Amniotic stem cell (primary cell): ENCODE measurements around the gene ZNF804A.
"Not testable (repeated sequence)": the region's sequence is repeated elsewhere in the genome, so short reads cannot be mapped to it uniquely, and the experiment has no call there.

Experiments used
- DNase-seq: peaks from one replicate; lab custom pipeline; 2025; lab: John Stamatoyannopoulos, UW

Gene ZNF804A

DNA sequence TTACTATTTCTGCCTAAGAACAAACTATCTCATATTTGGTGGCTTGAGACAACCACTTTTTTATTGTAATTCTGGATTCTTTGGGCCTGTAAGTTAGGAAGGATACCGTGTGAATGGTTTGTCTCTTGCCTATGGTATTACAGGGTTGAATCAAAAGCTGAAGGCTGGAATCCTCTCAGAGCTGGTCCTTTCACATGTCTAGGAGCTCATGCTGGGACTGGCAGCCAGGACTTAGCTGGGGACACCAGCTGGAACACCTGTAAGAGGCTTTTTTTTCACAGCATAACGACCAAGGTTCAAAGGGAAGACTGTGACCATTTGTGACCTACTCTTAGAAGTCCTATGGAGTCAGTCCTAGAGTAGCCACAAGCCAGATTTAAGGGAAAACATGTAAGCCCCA, 226.3 kb downstream of the ZNF804A start:
- no peak for DNase-seq

DNA sequence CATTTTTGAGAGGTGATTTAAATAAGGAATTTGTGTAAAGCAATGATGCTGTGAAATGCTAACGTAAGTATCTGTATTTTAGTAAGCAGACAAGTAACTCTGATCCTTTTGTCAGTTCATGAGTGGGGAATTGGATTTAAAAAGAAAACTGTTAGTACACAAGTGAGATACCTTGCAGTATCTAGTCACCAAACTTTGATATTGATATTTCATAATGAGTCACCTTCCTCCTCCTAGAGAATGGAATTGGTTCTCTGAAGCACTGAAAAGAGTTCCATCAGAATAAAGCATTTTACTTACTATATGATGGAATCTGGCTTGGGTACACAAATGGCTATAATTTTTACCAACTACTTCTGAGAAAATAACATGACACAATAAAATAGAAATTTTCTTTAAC, 232.2 kb downstream of the ZNF804A start:
- DNase-seq: no peak

DNA sequence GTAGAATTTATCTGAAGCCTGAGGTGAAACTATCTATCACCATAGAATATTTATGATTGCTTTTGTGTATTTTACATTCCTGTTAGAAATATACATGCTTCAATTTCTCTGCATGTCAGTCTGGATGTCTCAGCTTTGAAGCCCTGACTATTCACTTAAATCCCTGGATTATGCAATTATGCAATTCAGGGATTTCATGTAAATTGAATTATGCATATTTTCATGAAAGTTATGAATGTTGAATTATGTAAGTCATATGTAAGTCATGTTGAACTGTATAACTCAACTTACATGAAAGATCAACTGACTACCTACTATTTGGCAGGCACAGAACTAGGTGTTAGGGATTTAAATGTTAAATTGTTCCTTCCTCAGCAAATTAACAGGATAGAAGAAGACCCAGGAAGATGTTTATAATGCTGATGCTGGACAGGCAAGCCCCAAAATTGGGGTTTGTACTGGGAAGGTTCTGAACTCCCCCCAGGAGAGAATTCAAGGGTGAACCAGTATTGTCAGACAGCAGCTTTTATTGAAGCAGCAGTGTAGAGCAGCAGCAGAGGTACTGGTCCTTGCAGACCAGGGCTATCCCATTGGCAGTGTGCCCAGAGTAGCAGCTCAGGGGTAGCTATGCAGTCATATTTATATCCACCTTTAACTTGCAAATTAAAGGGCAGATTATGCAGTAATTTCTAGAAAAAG, 236.5 kb downstream of the ZNF804A start:
- no peak for DNase-seq

DNA sequence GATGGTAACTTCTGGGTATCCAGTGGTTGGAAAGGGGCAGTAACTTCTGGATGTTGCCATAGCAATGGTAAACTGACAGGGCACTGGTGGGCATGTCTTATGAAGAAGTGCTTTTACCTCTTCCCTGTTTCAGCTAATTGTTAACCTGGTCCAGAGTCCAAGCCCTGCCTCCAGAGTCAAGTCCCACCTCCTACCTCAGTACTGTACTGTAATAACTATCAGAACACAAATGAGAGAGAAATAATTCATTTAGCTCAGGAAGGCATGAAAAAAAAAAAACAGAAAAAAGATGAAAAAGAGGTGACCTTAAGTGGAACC, 237.0 kb downstream of the ZNF804A start:
- no peak for DNase-seq

DNA sequence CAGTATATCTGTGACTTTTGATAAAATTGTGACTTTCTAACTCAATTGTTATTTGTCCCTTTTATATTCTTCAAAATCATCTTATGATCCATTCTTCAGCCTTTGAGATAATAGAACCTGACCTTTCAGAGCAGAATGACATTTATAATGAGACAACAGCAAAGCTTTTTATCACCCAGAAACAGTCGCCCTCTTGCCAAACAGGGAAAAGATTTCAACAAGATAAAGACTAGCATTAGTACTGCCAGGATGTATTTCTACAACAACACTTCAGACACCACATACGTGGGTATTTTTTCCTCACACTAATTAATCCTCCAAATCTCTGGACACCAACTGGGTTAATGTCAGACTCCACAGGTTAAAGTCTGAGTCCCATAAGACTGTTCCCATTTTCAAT, 249.0 kb downstream of the ZNF804A start:
- no peak for DNase-seq

DNA sequence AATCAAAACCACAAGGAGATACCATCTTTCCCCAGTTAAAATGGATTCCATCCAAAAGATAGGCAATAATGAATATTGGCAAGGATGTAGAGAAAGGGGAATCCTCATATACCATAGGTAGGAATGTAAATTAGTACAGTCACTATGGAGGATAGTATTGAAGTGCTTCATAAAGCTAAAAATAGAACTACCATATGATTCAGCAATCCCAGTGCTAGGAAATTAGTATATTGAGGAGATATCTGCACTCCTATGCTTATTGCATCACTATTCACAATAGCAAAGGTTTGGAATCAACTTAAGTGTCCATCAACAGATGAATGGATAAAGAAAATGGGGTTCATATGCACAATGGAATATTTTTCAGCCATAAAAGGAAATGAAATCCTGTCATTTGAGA, 251.2 kb downstream of the ZNF804A start:
- DNase-seq: no peak

DNA sequence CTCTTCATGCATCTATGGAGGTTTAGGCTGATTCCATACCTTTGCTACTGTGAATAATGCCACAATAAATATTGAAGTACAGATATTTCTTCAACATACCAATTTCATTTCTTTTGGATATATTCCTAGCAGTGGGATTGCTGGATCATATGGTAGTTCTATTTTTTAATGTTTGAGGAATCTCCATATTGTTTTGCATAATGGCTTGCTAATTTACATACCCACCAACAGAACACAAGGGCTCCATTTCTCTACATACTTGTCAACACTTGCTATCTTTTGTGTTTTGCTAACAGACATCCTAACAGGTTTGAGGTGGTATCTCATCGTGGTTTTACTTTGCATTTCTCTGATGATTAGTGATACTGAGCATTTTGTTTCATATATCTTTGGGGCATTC, 253.2 kb downstream of the ZNF804A start:
- DNase-seq: no peak

DNA sequence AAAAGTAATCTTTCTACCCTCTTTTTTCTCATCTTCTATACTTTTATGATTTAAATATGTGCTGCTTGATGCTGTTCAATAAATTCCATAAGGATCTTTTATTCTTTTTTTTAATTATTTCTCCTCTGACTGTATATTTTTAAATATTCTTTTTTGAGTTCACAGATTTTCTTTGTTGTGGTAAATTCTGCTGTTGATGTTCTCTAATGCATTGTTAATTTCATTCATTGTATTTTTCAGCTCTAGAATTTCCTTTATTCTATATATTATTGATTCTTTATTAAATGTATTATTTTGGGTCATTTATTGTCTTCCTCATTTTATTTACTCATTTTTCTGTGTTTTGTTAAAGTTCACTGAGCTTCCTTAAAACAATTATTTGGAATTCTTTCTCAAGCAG, 260.9 kb downstream of the ZNF804A start:
- no peak for DNase-seq

DNA sequence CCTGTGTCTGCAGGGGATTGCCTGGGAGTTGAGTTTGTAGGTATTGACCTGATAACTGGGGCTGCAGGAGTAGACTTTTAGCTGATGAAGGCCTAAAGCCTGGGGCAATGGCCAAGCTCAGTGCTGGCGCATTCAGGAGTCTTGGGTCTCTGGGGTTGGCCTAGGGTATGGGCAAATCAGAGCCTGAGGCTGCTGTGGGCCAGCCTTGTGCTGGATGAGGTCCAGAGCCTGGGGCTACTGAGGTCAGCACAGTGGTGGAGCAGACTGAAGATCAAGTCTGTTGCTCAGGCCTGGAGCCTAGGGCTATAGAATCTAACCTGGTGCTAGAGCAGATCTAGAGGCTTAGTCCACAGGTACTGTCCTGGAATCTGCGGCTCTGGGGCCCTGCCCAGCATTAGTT, 262.4 kb downstream of the ZNF804A start:
- no peak for DNase-seq

DNA sequence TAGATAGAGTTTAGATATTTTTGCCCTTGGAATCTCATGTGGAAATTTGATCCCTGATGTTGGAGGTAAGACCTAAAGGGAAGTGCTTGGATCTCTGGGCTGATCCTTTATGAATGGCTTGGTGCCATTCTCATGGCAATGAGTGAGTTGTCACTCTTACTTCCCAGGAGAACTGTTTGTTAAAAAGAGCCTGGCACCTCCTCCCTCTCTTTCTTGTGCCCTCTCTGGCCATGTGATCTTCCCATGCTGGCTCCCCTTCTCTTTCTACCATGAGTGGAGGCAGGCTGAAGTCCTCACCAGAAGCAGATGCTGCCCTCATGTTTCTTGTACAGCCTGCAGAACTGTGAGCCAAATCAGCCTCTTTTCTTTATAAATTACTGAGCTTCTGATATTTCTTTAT, 276.9 kb downstream of the ZNF804A start:
- no peak for DNase-seq

DNA sequence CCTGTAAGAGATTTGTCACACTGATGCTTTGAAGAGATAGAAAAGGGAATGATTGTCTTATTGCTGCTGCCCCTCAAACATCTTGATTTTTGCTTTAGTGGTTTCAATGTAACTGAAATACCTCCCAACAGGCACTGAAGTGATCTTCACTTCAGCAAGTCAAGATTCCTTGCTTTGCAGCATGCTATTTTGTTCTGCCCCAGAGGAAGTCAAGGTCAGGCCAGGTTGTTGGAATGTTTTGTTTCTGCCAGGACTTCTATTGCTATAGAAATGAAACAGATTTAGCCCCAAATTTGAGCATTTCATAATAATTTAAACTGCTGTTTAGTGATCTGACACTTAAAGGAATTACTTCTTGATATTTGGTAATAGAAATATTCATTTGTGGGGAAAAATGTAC, 277.6 kb downstream of the ZNF804A start:
- no peak for DNase-seq

DNA sequence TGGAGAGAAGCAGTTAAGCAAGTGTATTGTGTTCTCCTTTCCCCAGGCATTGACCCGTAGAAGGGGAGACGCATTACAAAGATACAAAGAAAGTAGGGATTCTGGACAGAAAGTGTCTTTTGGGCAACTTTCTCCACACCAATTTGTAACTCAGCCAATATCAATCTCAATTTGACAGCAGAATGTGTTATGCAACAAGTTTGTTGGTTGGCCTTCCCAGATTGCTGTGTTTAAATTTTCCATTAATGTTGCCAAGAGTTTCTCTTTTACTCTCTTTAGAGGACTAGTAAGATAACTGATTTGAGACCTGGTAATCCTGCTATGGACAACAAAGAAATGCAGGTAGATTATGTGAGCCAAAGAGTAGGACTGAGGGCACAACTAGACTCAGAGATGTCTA, 279.6 kb downstream of the ZNF804A start:
- DNase-seq: no peak

DNA sequence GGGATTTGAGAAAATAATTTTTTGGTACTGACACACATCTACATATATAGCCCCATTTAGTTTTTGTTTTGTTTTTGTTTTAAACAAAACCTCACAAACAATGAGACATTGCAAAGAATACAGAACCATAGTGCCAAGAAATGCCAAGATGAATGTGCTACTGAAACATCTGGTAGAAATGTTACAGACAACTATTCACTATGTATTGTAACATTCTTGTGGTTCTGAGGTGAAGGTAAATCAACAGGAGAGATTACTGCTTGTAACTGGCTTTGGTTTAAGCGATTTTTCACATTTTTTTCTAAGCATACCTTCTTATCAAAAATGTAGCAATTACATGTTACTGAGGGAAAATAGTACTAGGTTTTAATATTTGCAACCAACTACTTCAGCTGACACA, 281.3 kb downstream of the ZNF804A start:
- no peak for DNase-seq

DNA sequence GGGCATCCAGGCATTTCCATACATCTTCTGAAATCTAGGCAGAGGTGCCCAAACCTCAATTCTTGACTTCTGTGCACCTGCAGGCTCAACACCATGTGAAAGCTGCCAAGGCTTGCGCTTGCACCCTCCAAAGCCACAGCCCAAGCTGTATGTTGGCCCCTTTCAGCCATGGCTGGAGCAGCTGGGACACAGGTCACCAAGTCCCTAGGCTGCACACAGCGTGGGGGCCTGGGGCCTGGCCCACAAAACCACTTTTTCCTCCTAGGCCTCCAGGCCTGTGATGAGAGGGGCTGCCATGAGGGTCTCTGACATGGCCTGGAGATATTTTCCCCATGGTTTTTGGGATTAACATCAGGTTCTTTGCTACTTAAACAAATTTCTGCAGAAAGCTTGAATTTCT, 288.3 kb downstream of the ZNF804A start:
- DNase-seq: not testable (repeated sequence)

DNA sequence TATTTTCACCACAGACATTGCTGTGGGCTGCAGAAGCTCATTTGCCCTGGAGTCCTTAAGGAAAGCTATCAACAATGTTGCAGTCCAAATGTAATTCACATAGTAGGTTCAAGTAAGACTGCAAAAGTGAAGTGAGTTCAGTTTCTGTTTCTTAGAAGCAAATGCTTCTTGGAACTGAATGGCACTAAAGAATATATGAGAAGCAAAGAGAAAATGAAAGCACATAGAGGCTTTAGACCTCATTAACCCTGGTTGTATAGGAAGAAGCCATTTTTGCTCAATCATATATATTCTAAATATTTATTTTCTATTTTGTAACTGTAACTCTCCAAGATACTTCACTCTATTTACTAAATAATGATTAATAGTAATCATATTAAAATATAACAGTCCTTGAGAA, 292.0 kb downstream of the ZNF804A start:
- DNase-seq: no peak

DNA sequence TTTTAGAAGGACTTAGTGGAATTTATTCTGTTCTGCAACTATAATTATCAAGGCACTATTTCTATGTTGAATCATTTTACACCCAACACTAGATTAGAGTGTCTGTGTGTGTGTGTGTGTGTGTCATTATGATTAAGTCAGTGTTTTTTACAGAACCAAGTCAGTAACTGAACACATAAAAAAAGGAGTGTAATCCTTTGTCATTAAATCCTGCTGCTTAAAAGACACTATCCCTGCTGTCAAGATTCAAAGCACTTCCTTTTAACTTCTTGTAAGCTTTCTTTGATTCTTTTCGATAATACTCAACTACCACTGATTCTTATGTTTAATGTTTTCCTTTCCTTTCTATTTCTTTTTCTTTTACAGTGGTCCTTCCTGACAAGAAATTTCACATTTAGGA, 306.7 kb downstream of the ZNF804A start:
- DNase-seq: no peak

DNA sequence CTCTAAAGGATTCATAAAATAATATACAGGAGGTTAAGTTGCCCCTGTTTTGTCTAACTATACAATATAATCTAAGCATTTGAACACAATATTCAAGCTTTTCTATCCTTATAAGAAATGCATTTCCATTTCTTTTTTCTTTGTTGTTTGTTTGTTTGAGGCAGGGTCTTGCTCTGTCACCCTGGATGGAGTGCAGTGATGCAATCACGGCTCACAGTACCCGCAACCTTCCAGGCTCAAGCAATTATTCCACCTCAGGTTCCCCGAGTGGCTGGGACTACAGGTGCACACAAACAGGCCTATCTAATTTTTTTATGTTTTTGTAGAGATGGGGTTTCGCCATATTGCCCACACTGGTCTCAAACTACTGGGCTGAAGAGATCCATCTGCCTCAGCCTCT, 307.8 kb downstream of the ZNF804A start:
- DNase-seq: no peak

DNA sequence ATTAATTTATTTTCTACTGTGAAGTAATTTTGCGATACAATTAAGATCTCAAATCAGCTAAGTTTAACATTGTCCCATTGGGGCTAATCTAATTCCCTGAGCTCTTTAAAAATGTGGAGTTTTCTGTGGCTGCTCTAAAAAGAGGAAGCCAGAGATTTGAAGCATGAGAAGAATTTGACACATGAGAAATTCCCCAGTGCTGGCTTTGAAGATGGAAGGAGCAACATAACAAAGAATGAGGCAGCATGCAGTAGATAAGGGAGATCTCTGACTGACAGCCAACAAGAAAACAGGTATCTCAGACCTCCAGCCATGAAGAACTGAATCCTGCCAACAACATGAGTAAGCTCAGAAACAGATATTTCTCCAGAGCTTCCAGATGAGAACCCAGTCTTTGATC, 308.4 kb downstream of the ZNF804A start:
- no peak for DNase-seq

DNA sequence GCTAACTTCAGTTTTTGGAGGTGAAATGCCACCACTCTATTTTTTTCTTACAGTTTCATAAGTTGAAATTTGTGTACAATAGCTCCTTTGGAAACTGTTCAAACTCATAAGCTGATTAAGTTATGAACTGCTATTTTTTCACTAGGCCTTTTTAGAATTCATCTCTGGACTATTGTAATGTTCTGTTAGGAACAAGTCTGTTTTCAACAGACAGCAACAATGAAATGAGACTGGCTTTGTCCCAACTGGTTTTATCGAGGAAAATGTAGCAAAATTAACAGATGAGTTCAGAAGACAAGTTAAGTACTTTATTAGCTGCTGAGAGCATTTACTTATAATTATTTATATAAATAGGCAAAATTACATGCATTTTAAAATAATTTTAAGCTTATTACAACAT, 310.6 kb downstream of the ZNF804A start:
- DNase-seq: no peak

DNA sequence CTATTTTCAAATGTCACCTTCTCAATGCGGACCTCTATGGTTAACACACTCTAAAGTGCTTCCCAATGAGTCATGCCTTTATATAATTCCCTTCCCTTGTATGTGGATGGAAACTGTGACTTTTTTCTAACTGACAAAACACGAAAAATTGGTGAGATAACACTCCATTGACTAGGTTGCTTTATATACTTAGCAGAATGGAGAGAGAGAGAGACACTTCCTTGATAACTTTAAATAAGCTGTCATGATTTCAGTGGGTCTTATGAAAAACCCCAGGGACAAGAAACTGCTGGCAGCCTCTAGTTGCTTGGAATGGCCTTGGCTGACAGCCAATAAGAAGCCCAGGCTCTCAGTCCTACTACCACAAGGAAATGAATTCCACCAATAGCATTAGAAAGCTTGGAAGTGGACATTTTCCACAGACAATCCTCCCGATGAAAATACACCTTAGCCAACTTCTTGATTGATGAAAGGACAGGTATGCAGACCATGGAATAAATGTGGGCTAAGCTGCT, 322.2 kb downstream of the ZNF804A start:
- no peak for DNase-seq

DNA sequence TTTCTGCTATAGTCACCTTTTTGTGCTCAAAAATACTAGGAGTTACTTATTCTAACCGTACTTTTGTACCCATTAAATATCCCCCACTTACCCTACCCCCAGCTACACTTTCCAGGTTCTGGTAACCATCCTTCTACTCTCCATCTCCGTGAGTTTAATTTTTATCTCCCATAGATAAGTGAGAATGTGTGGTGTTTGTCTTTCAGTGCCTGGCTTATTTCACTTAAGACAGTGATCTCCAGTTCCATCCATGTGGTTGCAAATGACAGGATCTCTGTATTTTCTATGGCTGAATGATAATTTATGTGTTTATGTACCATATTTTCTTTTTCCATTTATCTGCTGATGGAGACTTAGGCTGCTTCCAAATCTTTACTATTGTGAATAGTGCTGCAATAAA, 323.3 kb downstream of the ZNF804A start:
- no peak for DNase-seq

DNA sequence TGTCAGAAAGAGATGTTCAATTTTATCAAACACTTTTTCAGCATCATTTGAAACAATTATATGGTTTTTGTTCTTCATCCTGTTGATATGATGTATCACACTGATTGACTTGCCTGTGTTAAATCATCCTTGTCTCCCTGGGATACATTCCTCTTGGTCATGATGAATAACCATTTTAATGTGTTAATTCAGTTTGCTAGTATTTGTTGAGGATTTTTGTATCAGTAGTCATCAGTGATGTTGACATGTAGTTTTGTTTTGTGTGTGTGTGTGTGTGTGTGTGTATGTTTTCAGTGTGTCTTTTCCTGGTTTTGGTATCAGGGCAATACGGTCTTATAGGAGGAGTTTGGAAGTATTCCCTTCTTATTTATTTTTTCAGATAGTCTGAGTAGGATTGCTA, 325.4 kb downstream of the ZNF804A start:
- no peak for DNase-seq

DNA sequence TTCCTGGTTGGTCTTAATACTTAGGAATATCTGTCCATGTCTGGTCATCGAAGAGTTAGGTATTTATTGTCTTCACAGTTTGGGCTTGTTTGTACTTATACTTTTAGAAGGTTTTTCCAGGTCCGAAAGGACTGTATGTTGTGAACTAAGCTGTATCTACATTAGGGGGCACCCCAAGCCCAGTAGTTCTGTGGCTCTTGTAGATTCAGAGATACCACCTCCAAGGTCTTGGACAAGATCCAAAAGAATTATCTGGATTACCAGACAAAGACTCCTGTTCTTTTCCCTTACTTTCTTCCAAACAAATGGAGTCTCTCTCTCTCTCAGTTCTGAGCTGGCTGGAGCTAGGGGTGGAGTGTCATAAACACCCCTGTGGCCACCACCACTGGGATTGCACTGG, 328.7 kb downstream of the ZNF804A start:
- no peak for DNase-seq

DNA sequence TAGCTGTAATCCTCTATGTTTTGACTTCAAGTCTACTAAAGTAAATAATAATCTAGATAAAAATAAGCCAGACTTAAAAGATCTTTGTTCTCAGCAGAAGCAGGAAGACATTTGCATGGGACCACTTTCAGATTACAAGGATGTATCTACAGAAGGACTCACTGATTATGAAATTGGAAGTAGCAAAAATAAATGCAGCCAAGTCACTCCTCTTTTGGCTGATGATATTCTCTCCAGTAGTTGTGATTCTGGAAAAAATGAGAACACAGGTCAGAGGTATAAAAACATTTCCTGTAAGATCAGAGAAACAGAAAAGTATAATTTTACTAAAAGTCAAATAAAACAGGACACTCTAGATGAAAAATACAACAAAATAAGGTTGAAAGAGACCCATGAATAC, 338.4 kb downstream of the ZNF804A start:
- no peak for DNase-seq
